CD14-positive monocyte (primary cell): ENCODE measurements around the gene CNIH2. TPM values are rescaled to one million over a fixed set of nuclear protein-coding genes. Genes with fewer than 3 reads are reported as not detected.

Experiments used
- DNase-seq, 3 donors: peaks; one replicate each; pipeline ENCODE4 v3.0.0-alpha.2; 2011 to 2022
- H2AFZ ChIP-seq: 2 replicates; pipeline ENCODE4 v1.6.0; 2012; ENCODE audit warnings: mild to moderate bottlenecking, low read depth, low read length, inconsistent platforms; ENCODE audit not compliant: insufficient read depth, poor library complexity, severe bottlenecking
- H3K27ac ChIP-seq, 2 donors: 1 replicate in 1 of 2; 2 replicates in 1 of 2; pipeline ENCODE4 v1.5.1; 2012 to 2013; ENCODE audit warnings: low read length in 2 of 2, control low read depth in 1 of 2, inconsistent platforms in 1 of 2, low read depth in 1 of 2, mild to moderate bottlenecking in 1 of 2
- H3K27me3 ChIP-seq, 2 donors: one replicate each; pipeline versions ENCODE4 v1.6.0 to v1.6.1; 2011 to 2013; ENCODE audit warnings: low read length in 2 of 2; ENCODE audit not compliant: control insufficient read depth in 2 of 2, insufficient read depth in 2 of 2
- H3K36me3 ChIP-seq, 2 donors: replicated peaks in 1 of 2; 1 replicate in 1 of 2; 2 replicates in 1 of 2; pipeline versions ENCODE4 v1.5.1 to v1.6.1; 2012 to 2013; ENCODE audit warnings: low read length in 2 of 2, control low read depth in 1 of 2, inconsistent platforms in 1 of 2, mild to moderate bottlenecking in 1 of 2; ENCODE audit not compliant: insufficient read depth in 2 of 2, control insufficient read depth in 1 of 2
- H3K4me1 ChIP-seq, 2 donors: 1 replicate in 1 of 2; 2 replicates in 1 of 2; pipeline versions ENCODE4 v1.5.1 to v1.6.1; 2012 to 2013; ENCODE audit warnings: low read length in 2 of 2, control low read depth in 1 of 2, inconsistent platforms in 1 of 2, mild to moderate bottlenecking in 1 of 2, moderate library complexity in 1 of 2; ENCODE audit not compliant: insufficient read depth in 2 of 2, control insufficient read depth in 1 of 2
- H3K4me2 ChIP-seq: replicated peaks from 2 replicates; pipeline ENCODE3; 2012; ENCODE audit warnings: low read length, moderate library complexity, mild to moderate bottlenecking; ENCODE audit not compliant: poor library complexity, severe bottlenecking; ENCODE audit errors: extremely low read depth
- H3K4me3 ChIP-seq, 3 experiments: fragments of 200-600 bp in 1 of 3; sonication (generic) in 1 of 3; replicated peaks in 1 of 3; 1 replicate in 2 of 3; 2 replicates in 1 of 3; pipeline ENCODE4 v1.5.1; 2011 to 2013; ENCODE audit warnings: low read length in 3 of 3, mild to moderate bottlenecking in 3 of 3, control low read depth in 2 of 3, low read depth in 2 of 3, inconsistent platforms in 1 of 3, moderate library complexity in 1 of 3
- H3K79me2 ChIP-seq: 2 replicates; pipeline ENCODE4 v1.6.0; 2012; ENCODE audit warnings: mild to moderate bottlenecking, control low read depth, inconsistent platforms, low read length, moderate library complexity; ENCODE audit not compliant: insufficient read depth
- H3K9ac ChIP-seq: 2 replicates; pipeline ENCODE4 v1.6.0; 2017; ENCODE audit warnings: low read length, mild to moderate bottlenecking; ENCODE audit not compliant: insufficient read depth, poor library complexity, severe bottlenecking
- H3K9me3 ChIP-seq, 2 donors: replicated peaks in 1 of 2; 1 replicate in 1 of 2; 2 replicates in 1 of 2; pipeline versions ENCODE4 v1.5.1 to v1.6.1; 2012 to 2013; ENCODE audit warnings: low read length in 2 of 2, control low read depth in 1 of 2; ENCODE audit not compliant: control insufficient read depth in 1 of 2, insufficient read depth in 1 of 2
- H4K20me1 ChIP-seq: 2 replicates; pipeline ENCODE4 v1.6.0; 2012; ENCODE audit warnings: mild to moderate bottlenecking, low read length, control low read depth, moderate library complexity; ENCODE audit not compliant: insufficient read depth
- H3K27ac Mint-ChIP-seq, 7 donors: one replicate each; pipeline ENCODE4 v1.8.0; 2020; ENCODE audit warnings: mild to moderate bottlenecking in 7 of 7, mixed read lengths in 7 of 7, moderate library complexity in 6 of 7, inconsistent platforms in 2 of 7
- H3K27me3 Mint-ChIP-seq, 3 donors: one replicate each; pipeline ENCODE4 v1.8.0; 2021 to 2022; ENCODE audit warnings: low read depth in 3 of 3, mild to moderate bottlenecking in 3 of 3, mixed read lengths in 3 of 3, moderate library complexity in 3 of 3, inconsistent platforms in 1 of 3
- H3K36me3 Mint-ChIP-seq, 2 donors: one replicate each; pipeline ENCODE4 v1.8.0; 2020; ENCODE audit warnings: mixed read lengths in 2 of 2, inconsistent platforms in 1 of 2, mild to moderate bottlenecking in 1 of 2
- H3K4me1 Mint-ChIP-seq: one replicate; pipeline ENCODE4 v1.8.0; 2020; ENCODE audit warnings: mild to moderate bottlenecking, mixed read lengths
- H3K4me3 Mint-ChIP-seq, 2 donors: one replicate each; pipeline ENCODE4 v1.8.0; 2020; ENCODE audit warnings: mild to moderate bottlenecking in 2 of 2, mixed read lengths in 2 of 2, moderate library complexity in 1 of 2
- H3K9me3 Mint-ChIP-seq, 7 donors: one replicate each; pipeline ENCODE4 v1.8.0; 2020 to 2022; ENCODE audit warnings: mixed read lengths in 7 of 7, mild to moderate bottlenecking in 6 of 7, moderate library complexity in 6 of 7, inconsistent platforms in 2 of 7
- WGBS: methylation state at CpG from one replicate; pipeline ENCODE4 v1.1.5; 2013; ENCODE audit warnings: missing lambda C conversion rate; ENCODE audit not compliant: insufficient coverage; 5-methylcytosine and 5-hydroxymethylcytosine counted together
- intact Hi-C, 2 donors: fragments of 100-400 bp; cut with micrococcal nuclease; formaldehyde crosslinking; loops; one replicate each; pipeline versions ENCODE4 v1.15.0 to v1.15.1; 2023
- polyA plus RNA-seq, 3 donors: library from polyadenylated mRNA; depleted of rRNA in 1 of 3; unstranded in 2 of 3; stranded (reverse) in 1 of 3; fragments of 300-500 nt in 2 of 3; fragments of >200 nt in 1 of 3; fragmentation: Illumina TruSeq in 2 of 3; gene quantifications; 1 replicate in 2 of 3; 2 replicates in 1 of 3; pipeline ENCODE4 v1.2.3, GENCODE V29; 2012 to 2021
- TF ChIP-seq, protein P1 (sequence below): fragments of 200-600 bp; IDR thresholded peaks from one replicate; pipeline ENCODE4 v1.8.0; 2022; ENCODE audit warnings: antibody characterized with exemption, mild to moderate bottlenecking

The CNIH2 gene
- polyA plus RNA-seq, 3 donors, result 1.2 TPM; not detected in 2

DNA sequence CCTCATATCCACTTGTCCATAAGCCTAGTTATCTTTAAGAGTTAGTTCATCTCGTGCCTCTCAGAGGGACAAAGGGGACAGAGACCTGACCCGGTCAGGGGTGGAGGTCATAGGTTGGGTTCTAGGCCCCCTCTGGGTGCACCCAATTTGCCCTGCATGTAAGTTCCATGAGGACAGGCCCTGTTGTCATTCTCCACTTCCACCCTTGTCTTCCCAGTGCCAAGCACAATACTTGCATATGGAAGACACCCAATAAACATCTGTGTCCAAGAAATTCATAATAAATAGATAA is 12.3 kb downstream of the CNIH2 start:
- intact Hi-C loops, result no loop called here
- peaks cover 4 to 12% of the 10 kb centered on the region in 2 donors for H3K36me3 Mint-ChIP-seq
- peaks cover 24 to 44% of the 10 kb centered on the region in 2 donors for H3K27me3 ChIP-seq

DNA sequence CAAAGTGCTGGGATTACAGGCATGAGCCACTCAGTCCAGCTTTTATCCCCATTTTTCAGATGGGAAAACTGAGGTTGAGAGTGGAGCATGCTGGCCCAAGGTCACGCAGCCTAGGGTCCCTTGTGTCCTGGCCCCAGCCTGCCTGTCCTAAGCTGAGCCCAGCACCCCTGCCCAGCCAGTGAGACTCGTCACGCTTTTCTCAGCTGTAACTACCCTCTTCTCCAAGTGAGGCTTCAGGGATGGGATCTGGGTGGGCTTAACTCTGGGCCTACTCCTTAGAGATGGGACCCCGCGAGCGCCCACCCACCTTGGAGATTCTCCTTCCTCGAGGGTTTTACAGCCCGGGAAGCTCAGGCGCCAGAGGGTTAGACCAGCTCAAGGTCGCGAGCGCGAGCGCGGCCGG is 13.3 kb downstream of the CNIH2 start:
- H3K27ac Mint-ChIP-seq, result no peak overlapping the region
- 7% methylated on average over 13 of the region's 16 CpGs for WGBS

More for the DNA sequence above, 12.3 kb downstream of the CNIH2 start:
- Histone ChIP-seq H4K20me1 (peaks cover 6% of the 10 kb centered on the region), H3K4me1 (peaks cover 37 to 44% of the 10 kb centered on the region in 2 donors), H3K79me2 (no peaks in the 10 kb centered on the region), H3K9me3 (peaks cover 0 to 11% of the 10 kb centered on the region in 2 donors), H3K27ac (no peak overlapping the region), H3K9ac (no peak overlapping the region), H3K36me3 (peaks cover 2% of the 10 kb centered on the region in 2 donors), H2AFZ (no peak overlapping the region), H3K4me3 (no peak overlapping the region), H3K4me2 (no peak overlapping the region)
- Mint-ChIP-seq H3K4me1 (peaks cover 36% of the 10 kb centered on the region), H3K9me3 (peaks cover 0 to 7% (median 4%) of the 10 kb centered on the region in 7 donors), H3K27ac (peak overlapping the region in 1 of 7 donors; percentile 23), H3K4me3 (peak overlapping the region in 1 of 2 donors; percentile 94), H3K27me3 (peaks cover 33 to 49% (median 38%) of the 10 kb centered on the region in 3 donors)
- no peak for DNase-seq
- WGBS, result no CpG with 5 or more reads among the region's 2 CpGs
- TF ChIP-seq, protein P1, sequence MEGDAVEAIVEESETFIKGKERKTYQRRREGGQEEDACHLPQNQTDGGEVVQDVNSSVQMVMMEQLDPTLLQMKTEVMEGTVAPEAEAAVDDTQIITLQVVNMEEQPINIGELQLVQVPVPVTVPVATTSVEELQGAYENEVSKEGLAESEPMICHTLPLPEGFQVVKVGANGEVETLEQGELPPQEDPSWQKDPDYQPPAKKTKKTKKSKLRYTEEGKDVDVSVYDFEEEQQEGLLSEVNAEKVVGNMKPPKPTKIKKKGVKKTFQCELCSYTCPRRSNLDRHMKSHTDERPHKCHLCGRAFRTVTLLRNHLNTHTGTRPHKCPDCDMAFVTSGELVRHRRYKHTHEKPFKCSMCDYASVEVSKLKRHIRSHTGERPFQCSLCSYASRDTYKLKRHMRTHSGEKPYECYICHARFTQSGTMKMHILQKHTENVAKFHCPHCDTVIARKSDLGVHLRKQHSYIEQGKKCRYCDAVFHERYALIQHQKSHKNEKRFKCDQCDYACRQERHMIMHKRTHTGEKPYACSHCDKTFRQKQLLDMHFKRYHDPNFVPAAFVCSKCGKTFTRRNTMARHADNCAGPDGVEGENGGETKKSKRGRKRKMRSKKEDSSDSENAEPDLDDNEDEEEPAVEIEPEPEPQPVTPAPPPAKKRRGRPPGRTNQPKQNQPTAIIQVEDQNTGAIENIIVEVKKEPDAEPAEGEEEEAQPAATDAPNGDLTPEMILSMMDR, result no peak

More for the DNA sequence above, 13.3 kb downstream of the CNIH2 start:
- Histone ChIP-seq H3K79me2 (no peaks in the 10 kb centered on the region), H4K20me1 (no peaks in the 10 kb centered on the region), H3K27me3 (peaks cover 24 to 44% of the 10 kb centered on the region in 2 donors), H3K36me3 (no peaks in the 10 kb centered on the region), H3K27ac (no peak overlapping the region), H3K4me2 (peak overlapping the region; percentile 73), H3K4me1 (peaks cover 37 to 44% of the 10 kb centered on the region in 2 donors), H3K9ac (no peak overlapping the region), H3K4me3 (peak overlapping the region in 1 of 3 experiments; percentile 66), H3K9me3 (peaks cover 0 to 11% of the 10 kb centered on the region in 2 donors), H2AFZ (no peak overlapping the region)
- intact Hi-C loops, result no loop called here
- Mint-ChIP-seq H3K36me3 (peaks cover 4 to 9% of the 10 kb centered on the region in 2 donors), H3K27me3 (peaks cover 36 to 49% (median 39%) of the 10 kb centered on the region in 3 donors), H3K4me1 (peaks cover 36% of the 10 kb centered on the region), H3K9me3 (peaks cover 0 to 7% (median 4%) of the 10 kb centered on the region in 7 donors), H3K4me3 (peak overlapping the region; percentile 37 to 94)
- TF ChIP-seq, protein P1, result no peak
- no peak for DNase-seq
